ENCODE measurements around the gene ZNF774. TPM values are rescaled to one million over a fixed set of nuclear protein-coding genes. Genes with fewer than 3 reads are reported as not detected.

Gene ZNF774
- total RNA-seq, 2 donors from 2014 or later = 2.5 to 3.6 TPM

DNA sequence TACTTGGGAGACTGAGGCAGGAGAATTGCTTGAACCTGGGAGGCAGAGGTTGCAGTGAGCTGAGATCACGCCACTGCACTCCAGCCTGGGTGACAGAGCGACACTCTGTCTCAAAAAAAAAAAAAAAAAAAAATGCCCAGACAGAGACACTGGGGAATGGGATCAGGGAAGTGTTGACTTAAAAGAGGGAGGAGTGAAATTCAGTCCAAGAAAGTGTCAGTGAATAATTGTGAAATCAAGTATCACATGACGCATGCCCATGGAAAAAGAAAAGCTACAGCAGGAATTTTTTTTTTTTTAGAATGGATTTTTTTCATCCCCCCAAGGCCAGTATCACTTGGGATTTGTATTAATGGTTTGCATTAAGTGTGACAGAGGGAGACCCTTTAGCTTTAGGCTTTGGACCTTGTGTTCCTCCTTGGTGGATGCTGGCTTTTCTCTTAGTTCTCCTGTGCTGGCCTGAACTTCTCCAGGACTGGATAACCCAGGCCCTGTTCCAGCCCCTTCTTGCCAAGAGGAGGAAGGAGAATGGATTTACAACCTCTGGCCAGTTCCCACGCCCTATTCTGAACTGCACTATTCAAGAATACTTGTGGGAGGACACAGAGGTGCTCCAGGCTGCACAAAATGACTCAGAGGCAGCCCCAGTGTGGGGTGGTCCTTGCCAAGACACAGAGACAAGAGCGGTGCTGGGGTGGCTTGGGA, 36.7 kb upstream of the ZNF774 start:
- H3K9ac ChIP-seq (ENCODE audit: extremely low read depth, low read length, poor library complexity, severe bottlenecking) = no peak overlapping the region
- WGBS, 2 experiments (ENCODE audit: insufficient coverage in 1 of 2, insufficient read length in 1 of 2) = 88 to 100% methylated on average over 1 to 3 of the region's 5 CpGs
- Mint-ChIP-seq H3K4me3 (no peak overlapping the region), H3K36me3 (ENCODE audit: low read depth) (no peaks in the 10 kb centered on the region), H3K27me3 (ENCODE audit: insufficient read depth) (peaks cover 2% of the 10 kb centered on the region), H3K27ac (no peak overlapping the region), H3K9me3 (no peaks in the 10 kb centered on the region), H3K4me1 (peaks cover 7% of the 10 kb centered on the region)
- H3K36me3 ChIP-seq (ENCODE audit: control insufficient read depth, insufficient read depth, low read length) = no peaks in the 10 kb centered on the region
- TF ChIP-seq, protein P1, sequence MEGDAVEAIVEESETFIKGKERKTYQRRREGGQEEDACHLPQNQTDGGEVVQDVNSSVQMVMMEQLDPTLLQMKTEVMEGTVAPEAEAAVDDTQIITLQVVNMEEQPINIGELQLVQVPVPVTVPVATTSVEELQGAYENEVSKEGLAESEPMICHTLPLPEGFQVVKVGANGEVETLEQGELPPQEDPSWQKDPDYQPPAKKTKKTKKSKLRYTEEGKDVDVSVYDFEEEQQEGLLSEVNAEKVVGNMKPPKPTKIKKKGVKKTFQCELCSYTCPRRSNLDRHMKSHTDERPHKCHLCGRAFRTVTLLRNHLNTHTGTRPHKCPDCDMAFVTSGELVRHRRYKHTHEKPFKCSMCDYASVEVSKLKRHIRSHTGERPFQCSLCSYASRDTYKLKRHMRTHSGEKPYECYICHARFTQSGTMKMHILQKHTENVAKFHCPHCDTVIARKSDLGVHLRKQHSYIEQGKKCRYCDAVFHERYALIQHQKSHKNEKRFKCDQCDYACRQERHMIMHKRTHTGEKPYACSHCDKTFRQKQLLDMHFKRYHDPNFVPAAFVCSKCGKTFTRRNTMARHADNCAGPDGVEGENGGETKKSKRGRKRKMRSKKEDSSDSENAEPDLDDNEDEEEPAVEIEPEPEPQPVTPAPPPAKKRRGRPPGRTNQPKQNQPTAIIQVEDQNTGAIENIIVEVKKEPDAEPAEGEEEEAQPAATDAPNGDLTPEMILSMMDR (conservative IDR thresholded peaks at IDR 0.05) = no peak
- no peaks in the 10 kb centered on the region for H3K4me1 ChIP-seq (ENCODE audit: control insufficient read depth, insufficient read depth, low read length)
- no peak for DNase-seq
- no peaks in the 10 kb centered on the region for H3K27me3 ChIP-seq (ENCODE audit: control insufficient read depth, insufficient read depth, low read length, poor library complexity, severe bottlenecking)
- no peak overlapping the region for H3K27ac ChIP-seq (ENCODE audit: low read depth, low read length)
- no peak overlapping the region for H3K4me3 ChIP-seq (ENCODE audit: low read length)
- H3K9me3 ChIP-seq (ENCODE audit: control insufficient read depth, low read length) = no peaks in the 10 kb centered on the region

DNA sequence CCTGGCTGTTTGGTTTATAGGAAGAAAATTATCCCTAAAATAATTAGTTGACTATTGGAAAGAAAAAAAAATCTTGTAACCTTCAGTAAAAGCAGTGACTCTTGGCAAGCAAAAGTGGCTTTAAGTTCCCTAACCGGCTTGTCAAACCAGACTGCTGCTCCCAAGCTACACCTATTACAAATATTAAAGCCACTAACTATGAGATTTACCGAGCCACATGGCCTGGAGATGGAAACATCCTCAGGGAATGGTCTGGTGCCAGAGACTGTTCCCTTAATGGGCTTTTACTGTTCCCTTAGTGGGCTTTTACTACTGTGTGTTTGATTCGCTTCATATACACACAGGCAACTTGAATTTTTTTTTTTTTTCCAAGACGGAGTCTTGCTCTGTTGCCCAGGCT, 35.9 kb upstream of the ZNF774 start:
- 83 to 88% methylated on average over 3 to 4 of the region's 4 CpGs for WGBS, 2 experiments (ENCODE audit: insufficient coverage in 1 of 2, insufficient read length in 1 of 2)
- TF ChIP-seq, protein P1 (conservative IDR thresholded peaks at IDR 0.05) = no peak
- Mint-ChIP-seq H3K4me1 (peaks cover 9% of the 10 kb centered on the region), H3K27me3 (ENCODE audit: insufficient read depth) (peaks cover 2% of the 10 kb centered on the region), H3K27ac (no peak overlapping the region), H3K36me3 (ENCODE audit: low read depth) (no peaks in the 10 kb centered on the region), H3K9me3 (no peaks in the 10 kb centered on the region), H3K4me3 (no peak overlapping the region)
- DNase-seq = no peak
- Histone ChIP-seq H3K36me3 (ENCODE audit: control insufficient read depth, insufficient read depth, low read length) (no peaks in the 10 kb centered on the region), H3K9ac (ENCODE audit: extremely low read depth, low read length, poor library complexity, severe bottlenecking) (no peak overlapping the region), H3K27ac (ENCODE audit: low read depth, low read length) (no peak overlapping the region), H3K4me3 (ENCODE audit: low read length) (no peak overlapping the region), H3K4me1 (ENCODE audit: control insufficient read depth, insufficient read depth, low read length) (no peaks in the 10 kb centered on the region), H3K9me3 (ENCODE audit: control insufficient read depth, low read length) (no peaks in the 10 kb centered on the region), H3K27me3 (ENCODE audit: control insufficient read depth, insufficient read depth, low read length, poor library complexity, severe bottlenecking) (no peaks in the 10 kb centered on the region)

DNA sequence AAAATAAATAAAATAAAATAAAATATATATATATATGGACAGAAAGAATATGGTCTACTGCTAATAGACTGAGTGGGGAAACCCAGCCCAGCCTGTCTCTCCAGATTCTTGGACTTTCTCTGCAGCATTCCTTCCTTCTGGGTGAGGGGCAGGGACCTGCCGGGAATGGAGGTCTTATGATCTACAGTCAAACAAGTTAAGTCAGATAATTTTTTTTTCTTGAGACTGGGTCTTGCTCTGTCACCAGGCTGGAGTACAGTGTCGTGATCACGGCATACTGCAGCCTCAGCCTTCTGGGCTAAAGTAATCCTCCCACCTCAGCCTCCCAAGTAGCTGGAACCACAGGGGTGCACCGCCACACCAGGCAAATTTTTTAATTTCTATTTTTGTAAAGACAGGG, 33.5 kb upstream of the ZNF774 start:
- Mint-ChIP-seq H3K27ac (no peak overlapping the region), H3K36me3 (ENCODE audit: low read depth) (no peaks in the 10 kb centered on the region), H3K4me3 (no peak overlapping the region), H3K9me3 (no peaks in the 10 kb centered on the region), H3K27me3 (ENCODE audit: insufficient read depth) (no peaks in the 10 kb centered on the region), H3K4me1 (peaks cover 16% of the 10 kb centered on the region)
- Histone ChIP-seq H3K27me3 (ENCODE audit: control insufficient read depth, insufficient read depth, low read length, poor library complexity, severe bottlenecking) (no peaks in the 10 kb centered on the region), H3K36me3 (ENCODE audit: control insufficient read depth, insufficient read depth, low read length) (no peaks in the 10 kb centered on the region), H3K9me3 (ENCODE audit: control insufficient read depth, low read length) (no peaks in the 10 kb centered on the region), H3K4me1 (ENCODE audit: control insufficient read depth, insufficient read depth, low read length) (no peaks in the 10 kb centered on the region), H3K27ac (ENCODE audit: low read depth, low read length) (no peak overlapping the region), H3K4me3 (ENCODE audit: low read length) (no peak overlapping the region), H3K9ac (ENCODE audit: extremely low read depth, low read length, poor library complexity, severe bottlenecking) (no peak overlapping the region)
- 78 to 84% methylated on average over 4 of the region's 4 CpGs for WGBS, 2 experiments (ENCODE audit: insufficient coverage in 1 of 2, insufficient read length in 1 of 2)
- no peak for DNase-seq
- TF ChIP-seq, protein P1 (conservative IDR thresholded peaks at IDR 0.05) = no peak
